SJCRH30 (cell line): Measurements from ENCODE around the gene TBCK. TPM values are rescaled to one million over a fixed set of nuclear protein-coding genes. Genes with fewer than 3 reads are reported as not detected.

Source experiments
- DNase-seq, 2 experiments: peaks; one replicate each; pipeline ENCODE4 v3.0.0-alpha.2; 2015 to 2020
- H3K27ac ChIP-seq: fragments of 250-450 bp; sonication (Bioruptor Pico); 2 replicates; pipeline ENCODE4 v1.5.1; 2020; ENCODE audit warnings: mild to moderate bottlenecking, moderate library complexity
- H3K27me3 ChIP-seq: fragments of 250-450 bp; sonication (Bioruptor Pico); 2 replicates; pipeline ENCODE4 v1.5.1; 2020; ENCODE audit warnings: mild to moderate bottlenecking, moderate library complexity
- H3K36me3 ChIP-seq: fragments of 250-450 bp; sonication (Bioruptor Pico); 2 replicates; pipeline ENCODE4 v1.5.1; 2020; ENCODE audit warnings: mild to moderate bottlenecking, moderate library complexity
- H3K4me1 ChIP-seq: fragments of 250-450 bp; sonication (Bioruptor Pico); 2 replicates; pipeline ENCODE4 v1.5.1; 2020; ENCODE audit warnings: mild to moderate bottlenecking, moderate library complexity
- H3K4me3 ChIP-seq: fragments of 250-450 bp; sonication (Bioruptor Pico); 2 replicates; pipeline ENCODE4 v1.5.1; 2020; ENCODE audit warnings: mild to moderate bottlenecking, moderate library complexity
- H3K9me3 ChIP-seq: fragments of 250-450 bp; sonication (Bioruptor Pico); replicated peaks from 2 replicates; pipeline ENCODE4 v1.5.1; 2020; ENCODE audit warnings: mild to moderate bottlenecking, moderate library complexity
- total RNA-seq: library from RNA; depleted of rRNA; stranded (reverse); fragments of >200 nt; shearing (Covaris generic); gene quantifications from 2 replicates; pipeline ENCODE4 v1.2.3, GENCODE V29; 2014

The TBCK gene
- total RNA-seq, 1 experiment from 2014 or later: 26.5 TPM

DNA sequence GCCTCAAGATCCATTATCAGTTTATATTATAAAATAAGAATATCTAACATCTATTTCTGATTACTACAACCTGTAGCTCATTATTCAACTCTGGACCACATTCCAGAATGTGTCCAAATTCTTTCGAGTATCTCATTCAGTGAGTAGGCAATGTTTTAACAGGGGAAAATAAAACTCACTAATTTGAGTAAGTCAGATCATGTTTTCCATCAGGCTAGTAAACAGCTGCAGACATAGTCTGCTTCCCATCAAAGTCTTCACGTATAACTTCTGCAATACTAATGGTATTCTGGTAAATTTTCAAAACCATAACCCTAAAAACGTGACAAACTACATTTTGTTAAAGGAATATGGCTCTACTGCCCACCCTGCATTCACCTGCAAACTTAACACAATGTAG lies 31.8 kb downstream of the TBCK start:
- Histone ChIP-seq H3K4me3 (no peak overlapping the region), H3K9me3 (no peaks in the 10 kb centered on the region), H3K27ac (no peak overlapping the region), H3K36me3 (peaks cover 4% of the 10 kb centered on the region; the same call in 1 of the 2 replicates), H3K27me3 (no peaks in the 10 kb centered on the region), H3K4me1 (peaks cover 5% of the 10 kb centered on the region)
- DNase-seq: no peak

- no peak for DNase-seq
- H3K9me3 ChIP-seq: no peaks in the 10 kb centered on the region
- H3K27me3 ChIP-seq: no peaks in the 10 kb centered on the region
- peaks cover 5% of the 10 kb centered on the region for H3K4me1 ChIP-seq
- no peaks in the 10 kb centered on the region; the same call in 1 of the 2 replicates for H3K36me3 ChIP-seq
- H3K4me3 ChIP-seq: no peak overlapping the region
- no peak overlapping the region for H3K27ac ChIP-seq
Measured at GRCh38 chr4:106277140-106277675, 38.8 kb downstream of the TBCK start.

DNA sequence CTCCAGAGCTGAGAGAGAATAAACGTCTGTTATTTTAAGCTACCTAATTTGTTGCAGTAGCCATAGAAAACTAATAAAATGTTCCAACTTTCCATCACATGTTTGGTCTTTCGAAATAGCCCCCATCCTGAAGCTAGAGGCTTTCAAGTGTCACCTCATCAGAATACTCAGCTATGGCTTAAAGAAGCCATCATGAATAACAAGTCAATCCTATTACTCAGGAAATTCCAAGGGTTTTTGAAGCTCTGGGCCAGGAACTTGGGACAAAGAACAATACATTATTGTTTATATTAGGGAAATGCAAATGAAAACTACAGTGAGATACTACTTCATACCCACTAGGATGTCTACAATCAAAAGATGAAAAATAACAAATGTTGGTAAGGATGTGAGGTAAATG lies 42.2 kb downstream of the TBCK start:
- no peak for DNase-seq
- no peaks in the 10 kb centered on the region for H3K27me3 ChIP-seq
- H3K27ac ChIP-seq: no peak overlapping the region
- no peaks in the 10 kb centered on the region for H3K9me3 ChIP-seq
- no peak overlapping the region for H3K4me3 ChIP-seq
- H3K4me1 ChIP-seq: no peaks in the 10 kb centered on the region
- no peaks in the 10 kb centered on the region; the same call in 1 of the 2 replicates for H3K36me3 ChIP-seq

GRCh38 chr4:106270736-106271135 lies 45.3 kb downstream of the TBCK start:
- no peaks in the 10 kb centered on the region for H3K27me3 ChIP-seq
- DNase-seq: no peak
- H3K4me1 ChIP-seq: no peaks in the 10 kb centered on the region
- H3K27ac ChIP-seq: no peak overlapping the region
- no peaks in the 10 kb centered on the region; the same call in 1 of the 2 replicates for H3K36me3 ChIP-seq
- no peak overlapping the region for H3K4me3 ChIP-seq
- no peaks in the 10 kb centered on the region for H3K9me3 ChIP-seq

DNA sequence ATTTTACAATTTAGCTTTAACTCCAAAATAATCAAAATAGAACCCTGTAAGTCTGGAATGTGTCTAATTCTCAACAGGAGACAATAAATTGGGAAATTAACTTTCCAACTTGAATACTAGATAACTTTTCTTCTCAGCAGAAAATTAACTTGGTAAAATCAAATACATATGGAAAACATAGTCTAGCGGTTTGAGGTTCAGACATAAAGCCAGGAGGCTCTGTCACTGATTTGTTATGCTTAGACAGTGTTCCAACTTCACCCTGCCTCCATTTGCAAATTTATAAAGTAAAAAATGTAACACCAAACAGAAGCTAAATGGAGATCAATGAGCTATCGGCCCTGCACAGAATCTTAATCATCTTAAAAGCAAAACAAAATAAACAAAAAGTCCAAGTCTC lies 46.3 kb downstream of the TBCK start:
- Histone ChIP-seq H3K27ac (no peak overlapping the region), H3K27me3 (no peaks in the 10 kb centered on the region), H3K36me3 (no peaks in the 10 kb centered on the region; the same call in 1 of the 2 replicates), H3K4me3 (no peak overlapping the region), H3K4me1 (no peaks in the 10 kb centered on the region), H3K9me3 (no peaks in the 10 kb centered on the region)
- DNase-seq: no peak

- H3K9me3 ChIP-seq: no peaks in the 10 kb centered on the region
- H3K4me1 ChIP-seq: no peaks in the 10 kb centered on the region
- DNase-seq: no peak
- no peak overlapping the region for H3K27ac ChIP-seq
- H3K36me3 ChIP-seq: no peaks in the 10 kb centered on the region; the same call in 1 of the 2 replicates
- no peak overlapping the region for H3K4me3 ChIP-seq
- H3K27me3 ChIP-seq: no peaks in the 10 kb centered on the region
Measured at GRCh38 chr4:106268786-106269185, 47.2 kb downstream of the TBCK start.

DNA sequence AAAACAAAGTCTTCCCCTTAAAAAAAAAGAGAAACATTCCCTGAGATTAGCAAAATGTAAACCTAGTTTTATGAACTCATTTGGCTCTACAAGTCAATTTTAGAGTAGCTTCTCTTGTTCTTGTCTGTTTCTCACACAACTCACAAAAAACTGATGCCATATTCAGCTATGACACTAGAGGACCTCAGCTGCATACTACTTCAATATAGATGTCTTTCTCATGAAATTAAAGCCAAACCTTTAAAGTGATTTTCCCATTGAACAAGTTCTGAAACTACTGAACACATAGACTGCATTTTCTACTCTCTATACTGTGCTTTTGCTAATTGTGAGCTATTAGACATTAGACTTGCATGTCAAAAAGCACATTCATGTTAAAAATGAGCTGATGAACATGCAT lies 49.8 kb downstream of the TBCK start:
- Histone ChIP-seq H3K4me1 (no peaks in the 10 kb centered on the region), H3K27me3 (no peaks in the 10 kb centered on the region), H3K36me3 (no peaks in the 10 kb centered on the region), H3K4me3 (no peak overlapping the region), H3K27ac (no peak overlapping the region), H3K9me3 (no peaks in the 10 kb centered on the region)
- peak in 1 of 2 experiments; percentile 58 for DNase-seq

DNA sequence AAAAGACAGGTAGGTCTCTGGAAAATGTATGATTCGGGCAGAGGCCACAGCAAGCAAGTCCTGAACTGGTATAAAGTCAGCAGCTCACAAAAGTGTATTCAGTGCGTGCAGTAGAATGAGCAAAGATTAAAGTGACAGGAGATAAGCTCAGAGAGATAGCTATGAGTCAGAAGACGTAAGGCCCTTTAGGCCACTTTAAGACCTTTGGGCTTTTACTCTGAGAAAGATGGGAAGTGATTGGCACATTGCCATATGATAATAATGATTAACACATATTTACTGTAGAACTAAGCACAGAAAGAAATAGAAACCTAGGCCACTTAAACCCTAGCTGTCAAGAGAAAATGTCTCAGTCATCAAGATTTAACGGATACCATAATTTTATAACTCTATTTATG lies 51.7 kb downstream of the TBCK start:
- H3K9me3 ChIP-seq: no peaks in the 10 kb centered on the region
- H3K4me3 ChIP-seq: no peak overlapping the region
- H3K27ac ChIP-seq: no peak overlapping the region
- H3K4me1 ChIP-seq: no peaks in the 10 kb centered on the region
- no peaks in the 10 kb centered on the region for H3K36me3 ChIP-seq
- no peak for DNase-seq
- H3K27me3 ChIP-seq: no peaks in the 10 kb centered on the region

DNA sequence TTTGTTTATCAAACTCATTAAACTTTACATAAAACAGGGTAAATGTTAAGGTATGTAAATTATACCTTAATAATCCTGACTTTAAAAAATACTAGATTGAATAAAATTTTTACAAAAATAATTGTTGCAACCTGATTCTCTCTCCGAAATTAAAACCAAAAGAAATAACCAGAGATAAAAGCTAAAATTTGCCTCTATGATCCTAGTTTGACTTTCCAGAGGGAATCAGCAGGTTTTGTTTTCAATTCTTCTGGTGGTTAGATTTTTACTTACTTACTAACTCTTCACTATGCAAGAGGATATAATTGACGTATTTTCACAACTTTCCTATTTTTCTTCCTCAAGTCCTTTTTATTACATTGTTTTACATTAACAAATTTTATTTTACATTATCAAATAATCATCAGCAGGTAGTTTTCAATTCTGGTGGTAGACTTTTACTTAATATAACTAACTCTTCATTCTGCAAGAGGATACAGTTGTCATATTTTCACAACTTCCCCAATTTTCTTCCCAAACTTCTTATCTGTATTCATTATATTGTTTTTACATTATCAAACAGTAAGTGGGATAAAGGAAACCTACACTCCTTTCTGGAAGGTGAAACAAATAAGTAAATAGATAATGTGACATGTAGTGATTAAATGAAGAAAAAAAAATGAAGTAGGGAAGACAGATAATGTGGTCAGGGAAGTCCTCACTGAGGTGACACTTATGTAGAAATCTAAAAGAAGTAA lies 52.2 kb downstream of the TBCK start:
- no peak overlapping the region for H3K4me3 ChIP-seq
- no peak for DNase-seq
- no peaks in the 10 kb centered on the region for H3K36me3 ChIP-seq
- no peaks in the 10 kb centered on the region for H3K9me3 ChIP-seq
- H3K27ac ChIP-seq: no peak overlapping the region
- H3K4me1 ChIP-seq: no peaks in the 10 kb centered on the region
- H3K27me3 ChIP-seq: no peaks in the 10 kb centered on the region

DNA sequence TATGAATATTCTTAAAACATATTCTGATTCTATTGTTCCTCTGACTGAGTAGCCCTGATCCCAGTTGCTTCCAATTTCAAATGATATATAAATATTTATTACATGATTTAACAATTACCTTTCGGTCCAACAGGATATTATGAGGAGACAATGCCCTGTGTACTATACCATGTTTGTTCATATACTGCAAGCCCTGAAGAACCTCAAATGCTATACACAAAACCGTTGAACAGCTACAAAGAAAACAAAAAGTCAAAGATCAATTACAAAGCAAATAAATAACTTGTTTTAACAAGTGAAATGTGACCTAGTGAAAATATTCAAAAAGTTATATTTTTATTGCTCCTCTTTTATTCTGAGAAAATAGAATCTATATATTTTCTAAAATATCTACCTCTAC lies 54.0 kb downstream of the TBCK start:
- no peak overlapping the region for H3K4me3 ChIP-seq
- H3K9me3 ChIP-seq: no peaks in the 10 kb centered on the region
- no peaks in the 10 kb centered on the region for H3K4me1 ChIP-seq
- H3K36me3 ChIP-seq: peaks cover 5% of the 10 kb centered on the region
- no peak overlapping the region for H3K27ac ChIP-seq
- DNase-seq: no peak
- no peaks in the 10 kb centered on the region for H3K27me3 ChIP-seq

GRCh38 chr4:106258145-106259045 lies 57.6 kb downstream of the TBCK start:
- H3K27me3 ChIP-seq: no peaks in the 10 kb centered on the region
- H3K36me3 ChIP-seq: peaks cover 5% of the 10 kb centered on the region
- no peaks in the 10 kb centered on the region for H3K4me1 ChIP-seq
- no peak for DNase-seq
- no peak overlapping the region for H3K4me3 ChIP-seq
- no peaks in the 10 kb centered on the region for H3K9me3 ChIP-seq
- no peak overlapping the region for H3K27ac ChIP-seq

DNA sequence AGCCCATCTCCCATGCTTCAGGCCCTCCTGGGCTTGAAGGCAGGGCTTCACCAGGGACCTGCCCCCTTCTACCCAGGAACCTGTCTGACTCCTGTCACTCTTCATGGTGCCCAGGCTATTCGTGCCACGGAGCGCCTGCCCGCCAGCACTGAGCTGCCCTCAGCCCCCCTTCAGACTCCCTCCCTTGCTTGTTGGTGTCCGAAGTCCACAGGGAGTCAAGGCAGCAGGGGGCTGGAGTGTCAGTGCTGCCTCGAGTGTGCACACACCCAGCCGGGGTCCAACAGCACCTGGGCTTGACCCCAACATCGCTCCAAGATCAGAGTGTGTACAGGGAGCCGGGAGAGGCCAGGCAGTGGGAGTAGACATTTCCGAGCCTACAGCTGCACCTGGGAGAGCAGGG lies 59.8 kb downstream of the TBCK start:
- no peak for DNase-seq
- H3K27me3 ChIP-seq: no peaks in the 10 kb centered on the region
- no peaks in the 10 kb centered on the region for H3K9me3 ChIP-seq
- H3K4me1 ChIP-seq: no peaks in the 10 kb centered on the region
- H3K4me3 ChIP-seq: no peak overlapping the region
- H3K36me3 ChIP-seq: peaks cover 5% of the 10 kb centered on the region
- H3K27ac ChIP-seq: no peak overlapping the region

- Histone ChIP-seq H3K27me3 (no peaks in the 10 kb centered on the region), H3K36me3 (peaks cover 5% of the 10 kb centered on the region), H3K9me3 (no peaks in the 10 kb centered on the region), H3K4me1 (no peaks in the 10 kb centered on the region), H3K4me3 (no peak overlapping the region), H3K27ac (no peak overlapping the region)
- no peak for DNase-seq
Measured at GRCh38 chr4:106255195-106255594, 60.8 kb downstream of the TBCK start.

DNA sequence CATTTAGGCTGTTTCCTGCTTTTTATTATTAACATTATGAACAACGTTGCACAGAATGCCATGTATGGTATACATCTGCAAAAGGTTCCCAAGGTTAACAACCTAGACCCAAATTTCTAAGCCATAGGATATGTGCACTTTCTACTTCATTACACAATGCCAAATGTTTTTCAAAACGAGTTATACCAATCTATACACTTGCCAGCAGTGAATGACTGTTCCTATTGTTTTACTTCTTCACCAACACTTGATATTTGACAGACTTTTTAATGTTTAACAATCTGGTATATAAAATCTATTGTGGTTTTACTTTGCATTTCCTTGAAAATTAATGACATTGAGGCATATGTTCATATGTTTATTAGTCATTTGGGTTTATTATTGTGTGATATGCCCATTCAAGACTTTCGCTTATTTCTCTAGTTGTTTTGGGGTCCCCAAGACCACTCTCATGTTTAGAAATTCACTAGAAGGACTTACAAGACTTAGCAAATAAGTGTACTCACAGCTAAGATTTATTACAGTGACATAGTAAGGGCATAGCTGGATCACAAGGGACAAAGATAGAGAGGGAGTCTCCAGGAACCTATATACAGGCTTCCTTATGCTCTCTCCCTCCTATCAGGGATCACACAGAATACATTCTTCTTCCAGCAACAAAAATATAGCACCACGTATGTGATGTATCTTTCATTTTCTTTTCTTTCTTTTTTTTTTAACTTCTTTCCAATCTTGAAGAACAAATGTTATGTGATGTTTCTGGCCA lies 62.5 kb downstream of the TBCK start:
- H3K27ac ChIP-seq: no peak overlapping the region
- no peaks in the 10 kb centered on the region for H3K4me1 ChIP-seq
- peaks cover 8% of the 10 kb centered on the region for H3K36me3 ChIP-seq
- no peaks in the 10 kb centered on the region for H3K9me3 ChIP-seq
- no peaks in the 10 kb centered on the region for H3K27me3 ChIP-seq
- no peak for DNase-seq
- H3K4me3 ChIP-seq: no peak overlapping the region
